Neural progenitor cell (in vitro differentiated cells): ENCODE data around the gene ITGB5. TPM values are rescaled to one million over a fixed set of nuclear protein-coding genes. Genes with fewer than 3 reads are reported as not detected.

Source experiments
- DNase-seq: peaks from one replicate; pipeline ENCODE4 v3.0.0-alpha.2; 2016; ENCODE audit warnings: low spot score
- H2AFZ ChIP-seq: fragments of 200-600 bp; sonication (generic); replicated peaks from 2 replicates; pipeline ENCODE4 v1.6.1; 2016; ENCODE audit warnings: antibody characterized with exemption
- H3F3A ChIP-seq: fragments of 200-600 bp; sonication (generic); 2 replicates; pipeline ENCODE4 v1.6.1; 2016; ENCODE audit warnings: antibody characterized with exemption, low read depth
- H3K27ac ChIP-seq: fragments of 200-600 bp; sonication (generic); 2 replicates; pipeline ENCODE4 v1.5.1; 2016; ENCODE audit warnings: mild to moderate bottlenecking
- H3K27me3 ChIP-seq: fragments of 200-600 bp; sonication (generic); 2 replicates; pipeline ENCODE4 v1.6.1; 2016; ENCODE audit warnings: mild to moderate bottlenecking, moderate library complexity
- H3K36me3 ChIP-seq: fragments of 200-600 bp; sonication (generic); 2 replicates; pipeline ENCODE4 v1.5.1; 2016
- H3K4me1 ChIP-seq: fragments of 200-600 bp; sonication (generic); 2 replicates; pipeline ENCODE4 v1.6.1; 2016; ENCODE audit warnings: mixed run types
- H3K4me2 ChIP-seq: fragments of 200-600 bp; sonication (generic); 2 replicates; pipeline ENCODE4 v1.6.1; 2016
- H3K4me3 ChIP-seq: fragments of 200-600 bp; sonication (generic); 2 replicates; pipeline ENCODE4 v1.5.1; 2016
- H3K79me2 ChIP-seq: fragments of 200-600 bp; sonication (generic); 2 replicates; pipeline ENCODE4 v1.6.1; 2016; ENCODE audit warnings: low read depth
- H3K9ac ChIP-seq: fragments of 200-600 bp; sonication (generic); 2 replicates; pipeline ENCODE4 v1.6.1; 2016
- H3K9me3 ChIP-seq: fragments of 200-600 bp; sonication (generic); 2 replicates; pipeline ENCODE4 v1.5.1; 2016; ENCODE audit warnings: low read depth
- H4K20me1 ChIP-seq: fragments of 200-600 bp; sonication (generic); 2 replicates; pipeline ENCODE4 v1.6.1; 2016; ENCODE audit warnings: low read depth
- H3K27ac Mint-ChIP-seq: 3 replicates; pipeline ENCODE4 v1.8.0; 2021; ENCODE audit warnings: mixed read lengths
- H3K27me3 Mint-ChIP-seq: 2 replicates; pipeline ENCODE4 v1.8.0; 2022; ENCODE audit warnings: low read depth, mild to moderate bottlenecking, inconsistent platforms, moderate library complexity, mixed read lengths; ENCODE audit not compliant: insufficient read depth
- H3K36me3 Mint-ChIP-seq: 3 replicates; pipeline ENCODE4 v1.8.0; 2021; ENCODE audit warnings: mixed read lengths
- H3K4me1 Mint-ChIP-seq: 3 replicates; pipeline ENCODE4 v1.8.0; 2021; ENCODE audit warnings: mixed read lengths
- H3K4me3 Mint-ChIP-seq: 3 replicates; pipeline ENCODE4 v1.8.0; 2021; ENCODE audit warnings: mild to moderate bottlenecking, moderate library complexity, mixed read lengths
- H3K9me3 Mint-ChIP-seq: 3 replicates; pipeline ENCODE4 v1.8.0; 2020; ENCODE audit warnings: mixed read lengths
- CTCF ChIP-seq: fragments of 200-600 bp; sonication (generic); IDR thresholded peaks from 2 replicates; pipeline ENCODE4 v1.5.1; 2017; ENCODE audit warnings: antibody characterized with exemption, mild to moderate bottlenecking
- EZH2 ChIP-seq: fragments of 200-600 bp; sonication (generic); IDR thresholded peaks from 2 replicates; pipeline ENCODE4 v1.6.1; 2017; ENCODE audit warnings: antibody characterized with exemption, mild to moderate bottlenecking, moderate library complexity
- EZH2phosphoT487 ChIP-seq: fragments of 200-600 bp; sonication (generic); IDR thresholded peaks from 2 replicates; pipeline ENCODE4 v1.6.1; 2017; ENCODE audit warnings: antibody characterized with exemption
- total RNA-seq: library from RNA; depleted of rRNA; stranded (reverse); fragments of >200 nt; gene quantifications from 2 replicates; pipeline ENCODE4 v1.2.3, GENCODE V29; 2015; ENCODE audit warnings: low replicate concordance

The ITGB5 gene
- total RNA-seq, 1 donor from 2014 or later: 55.8 TPM

DNA sequence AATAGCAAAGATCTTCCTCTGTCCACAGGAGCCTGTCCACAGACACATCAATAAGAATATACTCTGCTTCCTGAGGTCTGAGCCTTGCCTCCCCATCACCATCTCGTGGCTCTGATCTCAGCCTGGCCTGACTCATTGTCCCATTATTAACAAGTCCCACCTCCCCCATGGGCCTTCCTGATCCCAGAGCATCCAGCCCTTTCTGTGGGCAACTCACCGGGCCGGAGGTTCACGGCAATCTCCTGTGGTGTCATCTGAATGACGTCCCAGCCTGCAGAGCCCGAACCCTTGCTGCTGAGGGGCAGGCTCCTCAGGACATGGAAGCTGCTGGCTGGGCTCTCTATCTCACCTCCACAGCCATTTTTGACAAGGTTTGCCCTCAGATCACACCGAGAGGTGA is 28.1 kb downstream of the ITGB5 start:
- H3K36me3 Mint-ChIP-seq: peaks cover 8% of the 10 kb centered on the region
- Histone ChIP-seq H3K4me1 (peaks cover 12% of the 10 kb centered on the region), H3K9me3 (no peaks in the 10 kb centered on the region), H3K27me3 (no peaks in the 10 kb centered on the region), H3K4me3 (no peak overlapping the region), H3K4me2 (no peak overlapping the region), H3F3A (no peaks in the 10 kb centered on the region), H3K36me3 (no peaks in the 10 kb centered on the region), H2AFZ (no peak overlapping the region), H3K9ac (no peak overlapping the region), H4K20me1 (peaks cover 15% of the 10 kb centered on the region), H3K27ac (no peak overlapping the region), H3K79me2 (no peaks in the 10 kb centered on the region)
- no peak overlapping the region for H3K4me3 Mint-ChIP-seq
- no peaks in the 10 kb centered on the region for H3K27me3 Mint-ChIP-seq
- TF ChIP-seq EZH2: no peak
- TF ChIP-seq EZH2phosphoT487: no peak
- no peak for TF ChIP-seq CTCF
- H3K9me3 Mint-ChIP-seq: no peaks in the 10 kb centered on the region
- no peak overlapping the region for H3K27ac Mint-ChIP-seq
- H3K4me1 Mint-ChIP-seq: peaks cover 13% of the 10 kb centered on the region
- no peak for DNase-seq

- Histone ChIP-seq H3K27me3 (no peaks in the 10 kb centered on the region), H3K4me1 (peaks cover 12% of the 10 kb centered on the region), H3K4me3 (no peak overlapping the region), H3K9me3 (no peaks in the 10 kb centered on the region), H4K20me1 (peaks cover 15% of the 10 kb centered on the region), H3F3A (no peaks in the 10 kb centered on the region), H2AFZ (no peak overlapping the region), H3K9ac (no peak overlapping the region), H3K36me3 (no peaks in the 10 kb centered on the region), H3K79me2 (no peaks in the 10 kb centered on the region), H3K27ac (no peak overlapping the region), H3K4me2 (no peak overlapping the region)
- Mint-ChIP-seq H3K4me1 (peaks cover 13% of the 10 kb centered on the region), H3K36me3 (peaks cover 8% of the 10 kb centered on the region), H3K27ac (no peak overlapping the region), H3K27me3 (no peaks in the 10 kb centered on the region), H3K9me3 (no peaks in the 10 kb centered on the region), H3K4me3 (no peak overlapping the region)
- no peak for DNase-seq
- TF ChIP-seq CTCF (no peak), EZH2phosphoT487 (no peak), EZH2 (no peak)
Observed at GRCh38 chr3:124858275-124858674, 28.9 kb downstream of the ITGB5 start.

DNA sequence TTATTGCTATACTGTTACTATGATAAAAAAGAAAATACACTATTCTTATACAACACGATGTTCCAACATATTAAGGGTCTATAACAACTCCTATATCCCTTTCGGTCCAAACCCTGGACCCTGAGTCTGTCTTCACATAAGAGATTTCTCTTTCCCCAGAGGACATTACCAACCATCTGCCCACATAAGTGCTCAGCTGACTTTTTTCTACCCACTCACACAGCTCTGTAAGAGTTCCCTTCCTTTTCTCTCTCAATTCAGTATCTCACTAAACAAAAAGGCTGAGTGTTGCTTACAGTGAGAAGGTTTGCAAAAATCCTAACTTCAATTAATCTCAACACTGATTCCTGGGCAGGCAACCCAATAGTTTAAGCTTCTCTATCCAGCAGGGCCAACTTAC is 30.5 kb downstream of the ITGB5 start:
- H3K4me1 ChIP-seq: peaks cover 12% of the 10 kb centered on the region
- peaks cover 13% of the 10 kb centered on the region for H4K20me1 ChIP-seq
- H3K4me3 ChIP-seq: no peak overlapping the region
- Mint-ChIP-seq H3K4me1 (peaks cover 16% of the 10 kb centered on the region), H3K4me3 (no peak overlapping the region), H3K27ac (no peak overlapping the region), H3K36me3 (peaks cover 8% of the 10 kb centered on the region), H3K9me3 (no peaks in the 10 kb centered on the region), H3K27me3 (no peaks in the 10 kb centered on the region)
- H3K27me3 ChIP-seq: no peaks in the 10 kb centered on the region
- no peaks in the 10 kb centered on the region for H3K79me2 ChIP-seq
- H3F3A ChIP-seq: no peaks in the 10 kb centered on the region
- DNase-seq: no peak
- H3K9me3 ChIP-seq: no peaks in the 10 kb centered on the region
- no peak overlapping the region for H3K4me2 ChIP-seq
- H3K36me3 ChIP-seq: no peaks in the 10 kb centered on the region
- no peak overlapping the region for H2AFZ ChIP-seq
- H3K27ac ChIP-seq: no peak overlapping the region
- H3K9ac ChIP-seq: no peak overlapping the region
- TF ChIP-seq EZH2 (no peak), CTCF (no peak), EZH2phosphoT487 (no peak)
